Loucy (cell line): ENCODE measurements around the gene CYP4F2.

Source experiments
- EZH2phosphoT487 ChIP-seq: fragments of 200-600 bp; IDR thresholded peaks from 2 replicates; pipeline ENCODE4 v1.6.1; 2018; ENCODE audit warnings: antibody characterized with exemption, mild to moderate bottlenecking, moderate library complexity, borderline replicate concordance
- TF ChIP-seq, protein P1 (sequence below): fragments of 200-600 bp; sonication (generic); conservative IDR thresholded peaks from 2 replicates; pipeline ENCODE4 v1.5.1; 2014; ENCODE audit warnings: mild to moderate bottlenecking, antibody characterized with exemption, low read length

DNA sequence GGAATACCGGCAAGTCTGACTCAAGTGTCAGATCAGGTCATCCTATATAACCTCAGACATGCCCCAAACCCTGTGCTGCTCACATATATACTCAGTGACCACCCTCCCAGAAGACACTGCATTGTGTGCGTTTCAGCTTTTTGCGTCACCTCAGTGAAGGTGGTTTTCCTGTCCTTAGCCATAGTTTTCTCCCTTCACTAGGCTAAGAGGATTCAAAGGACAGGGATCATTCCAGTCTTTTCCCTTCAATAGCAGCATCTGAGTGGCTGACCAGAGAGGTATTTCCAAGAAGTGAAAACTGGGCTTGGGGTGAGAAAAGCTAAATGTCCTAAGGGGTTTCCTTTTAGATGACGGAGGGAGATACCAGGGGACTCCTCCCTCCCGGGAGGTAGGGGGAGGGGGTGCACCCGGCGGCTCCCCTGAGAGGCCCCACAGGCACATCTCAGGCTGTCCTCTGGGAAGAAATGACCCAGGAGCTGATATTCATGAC lies 69.7 kb downstream of the CYP4F2 start:
- TF ChIP-seq, protein P1, sequence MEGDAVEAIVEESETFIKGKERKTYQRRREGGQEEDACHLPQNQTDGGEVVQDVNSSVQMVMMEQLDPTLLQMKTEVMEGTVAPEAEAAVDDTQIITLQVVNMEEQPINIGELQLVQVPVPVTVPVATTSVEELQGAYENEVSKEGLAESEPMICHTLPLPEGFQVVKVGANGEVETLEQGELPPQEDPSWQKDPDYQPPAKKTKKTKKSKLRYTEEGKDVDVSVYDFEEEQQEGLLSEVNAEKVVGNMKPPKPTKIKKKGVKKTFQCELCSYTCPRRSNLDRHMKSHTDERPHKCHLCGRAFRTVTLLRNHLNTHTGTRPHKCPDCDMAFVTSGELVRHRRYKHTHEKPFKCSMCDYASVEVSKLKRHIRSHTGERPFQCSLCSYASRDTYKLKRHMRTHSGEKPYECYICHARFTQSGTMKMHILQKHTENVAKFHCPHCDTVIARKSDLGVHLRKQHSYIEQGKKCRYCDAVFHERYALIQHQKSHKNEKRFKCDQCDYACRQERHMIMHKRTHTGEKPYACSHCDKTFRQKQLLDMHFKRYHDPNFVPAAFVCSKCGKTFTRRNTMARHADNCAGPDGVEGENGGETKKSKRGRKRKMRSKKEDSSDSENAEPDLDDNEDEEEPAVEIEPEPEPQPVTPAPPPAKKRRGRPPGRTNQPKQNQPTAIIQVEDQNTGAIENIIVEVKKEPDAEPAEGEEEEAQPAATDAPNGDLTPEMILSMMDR: no peak
- no peak for TF ChIP-seq EZH2phosphoT487
